GM06990 (cell line): ENCODE measurements around the gene TNF.
A peak's percentile ranks its signal among the peaks of the same experiment; 100 is the strongest.

Experiments
- DNase-seq: peaks from one replicate; pipeline ENCODE4 v3.0.0-alpha.2; 2011; ENCODE audit not compliant: insufficient read length; ENCODE audit errors: extremely low read depth
- H3K27me3 ChIP-seq: replicated peaks from 2 replicates; pipeline ENCODE4 v1.6.0; 2011; ENCODE audit warnings: low read length; ENCODE audit not compliant: control insufficient read depth, insufficient read depth
- H3K36me3 ChIP-seq: 2 replicates; pipeline ENCODE4 v1.5.1; 2011; ENCODE audit warnings: low read length; ENCODE audit not compliant: control insufficient read depth, insufficient read depth
- H3K4me3 ChIP-seq: replicated peaks from 2 replicates; pipeline ENCODE4 v1.5.1; 2011; ENCODE audit warnings: low read depth, mild to moderate bottlenecking, control low read depth, low read length
- CTCF ChIP-seq: IDR thresholded peaks from 2 replicates; pipeline ENCODE4 v1.5.1; 2011; ENCODE audit warnings: low read length, control low read depth, mild to moderate bottlenecking, inconsistent platforms; ENCODE audit not compliant: insufficient read depth, poor library complexity, severe bottlenecking

TNF gene

GRCh38 chr6:31614075-31614619 lies 38.8 kb downstream of the TNF start:
- TF ChIP-seq CTCF: no peak
- Histone ChIP-seq H3K4me3 (no peak overlapping the region), H3K36me3 (no peaks in the 10 kb centered on the region), H3K27me3 (no peaks in the 10 kb centered on the region)
- DNase-seq: no peak

GRCh38 chr6:31614684-31615578 lies 39.6 kb downstream of the TNF start, which contains the start of gene AIF1:
Gene AIF1 (plus strand): TSS chr6:31615234. CDS start chr6:31615330, 96 bp downstream.
- Histone ChIP-seq H3K36me3 (no peaks in the 10 kb centered on the region), H3K4me3 (peak within 1 kb of the TSS; percentile 47), H3K27me3 (no peaks in the 10 kb centered on the region)
- no peak for TF ChIP-seq CTCF
- DNase-seq: no peak

- peak overlapping the region; percentile 47 for H3K4me3 ChIP-seq
- H3K36me3 ChIP-seq: no peaks in the 10 kb centered on the region
- DNase-seq: no peak
- TF ChIP-seq CTCF: no peak
- no peaks in the 10 kb centered on the region for H3K27me3 ChIP-seq
These were observed 40.4 kb downstream of the TNF start for GRCh38 chr6:31615748-31616147.

GRCh38 chr6:31617010-31617409 lies 41.6 kb downstream of the TNF start:
- TF ChIP-seq CTCF: no peak
- no peaks in the 10 kb centered on the region for H3K36me3 ChIP-seq
- DNase-seq: no peak
- no peak overlapping the region for H3K4me3 ChIP-seq
- H3K27me3 ChIP-seq: no peaks in the 10 kb centered on the region

- peaks cover 14% of the 10 kb centered on the region for H3K36me3 ChIP-seq
- no peak for TF ChIP-seq CTCF
- no peaks in the 10 kb centered on the region for H3K27me3 ChIP-seq
- peak; percentile 99 for DNase-seq
- H3K4me3 ChIP-seq: peak overlapping the region; percentile 78
These were observed 44.6 kb downstream of the TNF start for GRCh38 chr6:31619805-31620585.
